A549 treated with AZD2906 at 1 μM for 4 hours (cell line): ENCODE measurements around the gene TRMT61B. TPM values are rescaled to one million over a fixed set of nuclear protein-coding genes. Genes with fewer than 3 reads are reported as not detected.

Experiments used
- total RNA-seq: library from RNA; stranded (reverse); fragments of 200-300 nt; extraction: Qiagen RNA extraction; gene quantifications from 5 replicates; pipeline ENCODE4 v1.2.3, GENCODE V29; 2022

TRMT61B gene
- total RNA-seq, result 15.0 to 16.7 TPM (median 16.0 TPM) in 5 replicates

GRCh38 chr2:28870146-28870891 is at the start of gene TRMT61B:
Gene TRMT61B (minus strand): TSS chr2:28870309. CDS start chr2:28870277, 32 bp downstream.

DNA sequence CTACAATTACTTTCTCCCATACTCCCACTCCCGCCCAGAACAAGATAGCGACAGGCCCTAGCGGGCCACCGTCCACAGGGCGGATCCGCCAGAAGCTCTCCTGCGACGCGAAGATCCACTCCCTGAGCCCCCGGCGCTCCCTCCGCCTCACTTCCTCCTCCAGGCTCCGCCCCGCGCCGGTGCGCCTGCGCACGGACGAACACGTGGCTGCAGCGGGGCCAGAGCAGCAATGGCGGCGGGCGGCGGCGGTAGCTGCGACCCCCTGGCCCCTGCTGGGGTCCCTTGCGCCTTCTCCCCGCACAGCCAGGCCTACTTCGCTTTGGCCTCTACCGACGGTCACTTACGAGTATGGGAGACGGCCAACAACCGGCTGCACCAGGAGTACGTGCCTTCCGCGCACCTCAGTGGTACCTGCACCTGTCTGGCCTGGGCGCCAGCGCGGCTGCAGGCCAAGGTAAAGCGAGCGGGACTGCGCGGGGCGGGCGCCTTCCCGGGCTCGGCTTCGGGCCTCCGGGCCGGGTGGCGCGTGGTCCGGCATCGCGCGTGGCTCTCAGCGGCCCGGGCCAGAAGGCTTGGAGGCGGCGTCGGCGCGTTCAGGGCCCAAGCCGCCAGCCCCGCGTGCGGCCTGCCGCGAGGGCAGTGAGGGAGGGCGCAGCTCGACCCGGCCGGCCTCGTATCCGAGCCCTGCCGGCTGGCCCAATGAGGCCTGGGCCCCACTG is 24.5 kb upstream of the TRMT61B start, which contains the start of gene WDR43:
Gene WDR43 (plus strand): TSS at position 198 of the 719 bp plus-strand sequence. CDS start 32 bp downstream, at position 230.

DNA sequence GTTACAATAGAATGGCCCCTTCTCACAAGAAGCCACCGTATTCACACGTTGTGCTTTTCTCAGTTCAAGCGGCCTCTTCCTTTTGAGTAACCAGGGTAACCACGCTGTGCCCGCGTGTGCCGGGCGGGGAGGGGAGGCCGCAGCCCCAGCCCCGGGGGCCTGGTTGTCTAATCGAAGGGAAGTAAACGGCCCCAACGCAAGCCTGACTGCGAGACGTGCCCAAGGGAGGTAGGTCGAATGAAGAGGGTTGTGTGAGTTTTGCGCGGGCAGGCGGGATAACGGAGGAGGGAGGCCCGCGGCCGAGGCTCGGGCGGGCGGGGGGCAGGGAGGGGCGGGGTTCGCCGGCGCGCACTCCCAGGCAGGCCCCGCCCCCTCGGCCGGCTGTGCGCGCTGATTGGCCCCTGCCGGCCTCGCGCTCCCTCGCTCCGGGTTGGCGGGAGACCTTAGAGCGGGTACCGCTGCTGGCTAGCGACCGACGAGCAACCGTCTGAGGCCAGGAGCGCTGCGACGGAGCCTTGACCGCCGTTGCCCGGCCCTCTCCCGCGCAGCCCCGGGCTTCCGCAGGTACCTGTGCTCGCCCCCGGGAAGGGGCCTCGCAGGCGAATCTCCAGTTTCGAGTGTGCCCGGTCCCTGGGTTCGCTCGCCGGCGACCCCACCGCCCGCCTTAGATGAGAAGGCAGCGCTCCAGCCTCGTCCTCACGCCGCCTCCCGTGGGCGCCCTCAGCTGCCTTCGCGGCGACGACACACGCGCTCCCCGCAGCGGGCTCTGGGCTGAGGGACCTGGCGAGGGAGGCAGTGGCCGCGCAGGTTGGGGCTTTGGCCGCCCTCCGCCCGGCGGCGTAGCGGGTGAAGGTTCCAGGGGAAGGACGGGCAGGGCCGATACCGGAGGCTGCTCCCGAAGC is 59.5 kb downstream of the TRMT61B start, which contains the start of gene SPDYA:
Gene SPDYA (plus strand): TSS at position 451 of the 902 bp plus-strand sequence. CDS start 5,181 bp downstream, outside the sequence.

Other genes starting within 250 kb of the TRMT61B start
- gene PPP1CB, start 118.5 kb downstream of the TRMT61B start, total RNA-seq, result 133 to 199 TPM (median 162 TPM) in 5 replicates
- 0.08 to 0.27 TPM (median 0.25 TPM) in 5 replicates for gene SPDYA, start 59.5 kb downstream of the TRMT61B start, total RNA-seq
- 75.6 to 107 TPM (median 80.9 TPM) in 5 replicates for gene WDR43, start 24.4 kb upstream of the TRMT61B start, total RNA-seq
- gene TOGARAM2, start 111.0 kb upstream of the TRMT61B start, total RNA-seq, result 0.05 to 0.52 TPM (median 0.20 TPM) in 5 replicates
- gene PCARE, start 204.2 kb upstream of the TRMT61B start, total RNA-seq, result not detected in 5 replicates
- 19.0 to 21.1 TPM (median 20.3 TPM) in 5 replicates for gene CLIP4, start 245.1 kb upstream of the TRMT61B start, total RNA-seq